Measurements from ENCODE around the gene ARMC7.
A peak's percentile ranks its signal among the peaks of the same experiment; 100 is the strongest.

ARMC7 gene

GRCh38 chr17:75078284-75079022 lies 31.3 kb upstream of the ARMC7 start:
- no peak for DNase-seq

- no peak for DNase-seq
Measured at GRCh38 chr17:75079023-75079373, 30.8 kb upstream of the ARMC7 start.

- DNase-seq: no peak
Measured at GRCh38 chr17:75081611-75082540, 27.9 kb upstream of the ARMC7 start.

GRCh38 chr17:75082683-75083082 lies 27.1 kb upstream of the ARMC7 start:
- no peak for DNase-seq

GRCh38 chr17:75084039-75084660 lies 25.6 kb upstream of the ARMC7 start:
- no peak for DNase-seq

- no peak for DNase-seq
Measured at GRCh38 chr17:75086496-75087181, 23.1 kb upstream of the ARMC7 start.

- DNase-seq: no peak
Measured at GRCh38 chr17:75087182-75087557, 22.6 kb upstream of the ARMC7 start.

- DNase-seq: no peak
Measured at GRCh38 chr17:75087558-75088453, 22.0 kb upstream of the ARMC7 start, which contains the start of gene SLC16A5. Gene SLC16A5 (plus strand): TSS chr17:75087954. CDS start chr17:75093637, 5,683 bp downstream.

- DNase-seq: no peak
Measured at GRCh38 chr17:75088465-75089417, 21.0 kb upstream of the ARMC7 start.

GRCh38 chr17:75090871-75091854 lies 18.6 kb upstream of the ARMC7 start:
- DNase-seq: no peak

- no peak for DNase-seq
Measured at GRCh38 chr17:75091855-75092327, 17.9 kb upstream of the ARMC7 start.

GRCh38 chr17:75093548-75094158 lies 16.1 kb upstream of the ARMC7 start:
- DNase-seq: no peak

GRCh38 chr17:75094871-75095399 lies 14.8 kb upstream of the ARMC7 start:
- DNase-seq: no peak

- peak; percentile 42 for DNase-seq
Measured at GRCh38 chr17:75096082-75096625, 13.6 kb upstream of the ARMC7 start.

- DNase-seq: no peak
Measured at GRCh38 chr17:75097865-75098264, 11.9 kb upstream of the ARMC7 start.

GRCh38 chr17:75098861-75099260 lies 10.9 kb upstream of the ARMC7 start:
- DNase-seq: no peak

GRCh38 chr17:75099881-75100595 lies 9.7 kb upstream of the ARMC7 start:
- no peak for DNase-seq

Measured in midbrain (tissue), 1 donor.